Colon (tissue), 2 donors: Measurements from ENCODE around the gene PRKAR1B.
"Not testable (repeated sequence)": the region's sequence is repeated elsewhere in the genome, so short reads cannot be mapped to it uniquely, and the experiment has no call there.

Experiments
- FAIRE-seq: peaks from 2 replicates; lab custom pipeline; 2012; peaks lifted over from hg19 to GRCh38; lab: Jason Lieb, UNC
- donor health status: control.
- donor health status: control.

PRKAR1B gene

GRCh38 chr7:756928-757560 lies 30.0 kb upstream of the PRKAR1B start:
- FAIRE-seq, result no peak

GRCh38 chr7:756231-756927 lies 29.3 kb upstream of the PRKAR1B start:
- FAIRE-seq, result no peak

- no peak for FAIRE-seq
Observed at GRCh38 chr7:755413-755805, 28.3 kb upstream of the PRKAR1B start.

- FAIRE-seq, result no peak
Observed at GRCh38 chr7:754531-755412, 27.7 kb upstream of the PRKAR1B start.

DNA sequence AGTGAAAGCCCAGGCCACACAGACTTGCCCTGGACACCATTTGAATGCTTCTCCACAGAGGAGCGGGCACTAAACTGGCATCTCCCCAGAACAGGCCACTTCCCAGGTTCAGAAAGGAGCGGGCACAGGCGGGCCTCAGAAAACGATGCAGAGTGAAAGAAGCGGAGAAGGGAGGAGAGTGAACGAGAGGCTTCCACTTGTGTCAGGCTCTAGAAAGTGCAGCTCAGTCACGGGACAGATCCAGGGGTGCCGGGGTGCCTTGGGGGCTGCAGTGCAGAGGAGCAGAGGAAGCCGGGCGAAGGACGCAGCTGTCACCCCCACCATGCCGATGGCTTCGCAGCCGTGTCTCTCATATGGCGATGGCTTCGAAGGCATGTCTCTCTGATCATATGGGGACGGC lies 26.1 kb upstream of the PRKAR1B start:
- FAIRE-seq, result no peak

DNA sequence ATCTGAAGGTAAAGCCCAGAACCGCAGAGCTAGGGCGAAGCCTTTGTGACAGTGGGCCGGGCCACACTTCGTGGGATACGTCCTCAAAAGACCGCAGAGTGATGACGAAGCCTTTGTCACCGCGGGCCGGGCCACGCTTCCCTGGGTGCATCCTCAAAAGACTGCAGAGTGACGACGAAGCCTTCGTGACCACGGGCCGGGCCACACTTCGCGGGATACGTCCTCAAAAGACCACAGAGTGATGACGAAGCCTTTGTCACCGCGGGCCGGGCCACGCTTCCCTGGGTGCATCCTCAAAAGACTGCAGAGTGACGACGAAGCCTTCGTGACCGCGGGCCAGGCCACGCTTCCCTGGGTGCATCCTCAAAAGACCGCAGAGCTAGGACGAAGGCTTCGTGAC lies 25.2 kb upstream of the PRKAR1B start:
- FAIRE-seq, result not testable (repeated sequence)

DNA sequence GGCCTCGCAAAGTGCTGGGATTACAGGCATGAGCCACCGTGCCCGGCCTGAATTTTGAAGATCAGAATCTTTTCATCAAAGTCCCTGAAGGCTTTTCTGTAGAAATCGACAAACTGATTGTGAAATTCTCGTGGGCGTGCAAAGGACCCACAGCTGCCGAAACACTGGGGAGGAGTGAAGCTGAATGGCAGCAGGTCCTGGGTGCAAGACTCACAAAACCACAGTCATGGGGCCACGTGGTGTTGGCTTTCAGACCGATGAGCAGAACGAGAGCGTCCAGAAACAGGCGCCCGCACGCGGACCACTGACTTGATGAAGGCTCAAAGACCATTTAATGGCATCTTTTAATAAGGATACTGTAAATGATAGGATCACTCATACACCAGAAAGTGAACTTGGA lies 24.7 kb upstream of the PRKAR1B start:
- no peak for FAIRE-seq

GRCh38 chr7:750111-750905 lies 23.2 kb upstream of the PRKAR1B start:
- no peak for FAIRE-seq

GRCh38 chr7:749140-749551 lies 22.1 kb upstream of the PRKAR1B start:
- FAIRE-seq, result no peak

- FAIRE-seq, result no peak
Observed at GRCh38 chr7:748446-748845, 21.4 kb upstream of the PRKAR1B start.

DNA sequence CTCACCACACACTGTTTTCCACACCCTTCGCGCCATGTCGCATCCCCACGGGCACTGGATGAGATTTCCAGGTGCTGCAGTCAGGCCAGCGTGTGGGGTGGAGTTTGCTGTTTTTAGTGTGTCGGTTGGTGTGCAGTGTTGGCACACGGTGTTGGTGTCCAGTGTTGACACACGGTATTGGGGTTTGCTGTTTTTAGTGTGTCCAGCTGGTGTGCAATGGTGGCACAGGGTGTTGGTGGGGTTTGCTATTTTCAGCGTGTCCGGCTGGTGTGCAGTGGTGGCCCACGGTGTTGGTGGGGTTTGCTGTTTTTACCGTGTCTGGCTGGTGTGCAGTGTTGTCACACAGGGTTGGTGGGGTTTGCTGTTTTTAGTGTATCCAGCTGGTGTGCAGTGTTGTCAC lies 20.1 kb upstream of the PRKAR1B start:
- FAIRE-seq, result no peak

DNA sequence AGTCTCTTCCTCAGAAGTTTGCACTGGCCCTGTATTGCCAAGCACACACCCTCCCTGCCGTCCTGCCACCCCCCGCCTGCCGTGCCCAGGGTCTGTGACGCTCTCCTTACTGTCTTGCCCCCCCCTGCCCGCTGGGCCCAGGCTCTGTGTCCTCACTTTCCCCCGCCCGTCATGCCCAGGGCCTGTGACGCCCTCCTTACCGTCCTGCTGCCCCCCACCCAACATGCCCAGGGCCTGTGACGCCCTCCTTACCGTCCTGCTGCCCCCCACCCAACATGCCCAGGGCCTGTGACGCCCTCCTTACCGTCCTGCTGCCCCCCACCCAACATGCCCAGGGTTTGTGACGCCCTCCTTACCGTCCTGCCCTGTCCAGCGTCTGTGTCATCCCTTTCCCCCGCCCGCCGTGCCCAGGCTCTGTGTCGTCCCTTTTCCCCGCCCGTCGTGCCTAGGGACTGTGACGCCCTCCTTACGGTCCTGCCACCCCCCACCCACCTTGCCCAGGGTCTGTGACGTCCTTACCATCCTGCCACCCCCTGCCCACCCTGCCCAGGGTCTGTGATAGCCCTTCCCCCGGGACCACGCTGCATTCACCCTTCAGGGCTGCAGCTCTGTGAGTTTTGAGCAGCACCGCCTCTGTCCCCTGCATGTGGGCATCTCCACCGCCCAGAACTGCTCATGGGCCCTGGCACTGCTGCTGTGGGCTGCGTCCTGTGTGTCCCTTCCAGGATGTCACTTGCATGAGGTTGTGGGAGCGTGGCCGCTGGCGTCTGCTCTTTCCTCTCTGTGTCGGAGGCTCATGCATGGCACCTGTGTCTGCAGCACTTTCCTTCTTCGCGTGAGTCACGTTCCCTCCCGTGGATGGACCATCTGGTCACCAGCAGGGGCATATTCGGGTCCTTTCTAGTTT lies 19.3 kb upstream of the PRKAR1B start:
- no peak for FAIRE-seq

- FAIRE-seq, result no peak
Observed at GRCh38 chr7:745431-746154, 18.5 kb upstream of the PRKAR1B start.

GRCh38 chr7:744854-745430 lies 17.9 kb upstream of the PRKAR1B start:
- no peak for FAIRE-seq

DNA sequence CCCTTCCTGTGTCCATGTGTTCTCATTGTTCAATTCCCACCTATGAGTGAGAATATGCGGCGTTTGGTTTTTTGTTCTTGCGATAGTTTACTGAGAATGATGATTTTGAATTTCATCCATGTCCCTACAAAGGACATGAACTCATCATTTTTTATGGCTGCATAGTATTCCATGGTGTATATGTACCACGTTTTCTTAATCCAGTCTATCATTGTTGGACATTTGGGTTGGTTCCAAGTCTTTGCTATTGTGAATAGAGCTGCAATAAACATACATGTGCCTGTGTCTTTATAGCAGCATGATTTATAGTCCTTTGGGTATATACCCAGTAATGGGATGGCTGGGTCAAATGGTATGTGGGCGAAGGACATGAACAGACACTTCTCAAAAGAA lies 17.0 kb upstream of the PRKAR1B start:
- not testable (repeated sequence) for FAIRE-seq

- not testable (repeated sequence) for FAIRE-seq
Observed at GRCh38 chr7:743341-744127, 16.5 kb upstream of the PRKAR1B start.

DNA sequence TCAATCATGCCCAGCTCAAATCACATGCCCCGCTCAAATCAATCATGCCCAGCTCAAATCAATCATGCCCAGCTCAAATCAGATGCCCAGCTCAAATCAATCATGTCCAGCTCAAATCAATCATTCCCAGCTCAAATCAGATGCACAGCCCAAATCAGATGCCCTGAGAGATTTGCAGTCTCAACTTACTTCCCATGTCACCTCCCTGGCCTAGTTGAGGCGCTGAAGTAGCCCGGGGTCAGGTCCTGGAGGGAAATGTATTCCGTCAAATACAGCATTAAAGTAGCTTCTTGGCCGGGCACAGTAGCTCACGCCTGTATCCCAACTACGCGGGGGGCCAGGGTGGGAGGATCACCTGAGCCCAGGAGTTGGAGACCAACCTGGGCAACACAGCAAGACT lies 15.7 kb upstream of the PRKAR1B start:
- FAIRE-seq, result no peak

GRCh38 chr7:741850-742249 lies 14.8 kb upstream of the PRKAR1B start:
- FAIRE-seq, result no peak

DNA sequence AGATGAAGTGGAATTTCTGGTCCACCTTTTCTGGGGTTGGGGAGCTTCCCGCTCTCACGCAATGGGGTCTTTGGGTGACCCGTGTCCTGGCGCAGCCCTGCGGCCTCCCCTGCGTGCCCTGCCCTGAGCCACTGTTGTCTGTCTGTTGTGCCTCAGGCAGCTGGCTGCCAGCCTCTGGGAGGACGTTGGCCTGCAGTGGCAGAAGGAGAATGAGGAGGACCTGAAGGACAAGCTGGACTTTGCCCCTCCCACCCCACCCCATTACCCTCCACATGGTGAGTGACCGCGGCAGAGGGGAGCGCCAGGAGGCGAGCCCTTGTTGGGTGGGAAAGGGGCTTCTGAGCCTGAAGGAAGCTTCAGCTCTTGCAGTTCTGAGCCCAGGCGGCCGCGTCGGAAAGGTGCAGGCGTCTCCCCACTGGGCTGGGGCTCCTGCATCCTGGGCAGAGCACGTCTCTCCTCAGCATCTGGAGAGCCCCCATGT lies 14.2 kb upstream of the PRKAR1B start:
- no peak for FAIRE-seq
